Right hindlimb (tissue), 1 donor: Measurements from ENCODE around the gene RBMX.
A peak's percentile ranks its signal among the peaks of the same experiment; 100 is the strongest.
"Not testable (repeated sequence)": the region's sequence is repeated elsewhere in the genome, so short reads cannot be mapped to it uniquely, and the experiment has no call there.

ENCODE experiments used
- DNase-seq: peaks from one replicate; pipeline ENCODE4 v3.0.0-alpha.2; 2018

Gene RBMX

DNA sequence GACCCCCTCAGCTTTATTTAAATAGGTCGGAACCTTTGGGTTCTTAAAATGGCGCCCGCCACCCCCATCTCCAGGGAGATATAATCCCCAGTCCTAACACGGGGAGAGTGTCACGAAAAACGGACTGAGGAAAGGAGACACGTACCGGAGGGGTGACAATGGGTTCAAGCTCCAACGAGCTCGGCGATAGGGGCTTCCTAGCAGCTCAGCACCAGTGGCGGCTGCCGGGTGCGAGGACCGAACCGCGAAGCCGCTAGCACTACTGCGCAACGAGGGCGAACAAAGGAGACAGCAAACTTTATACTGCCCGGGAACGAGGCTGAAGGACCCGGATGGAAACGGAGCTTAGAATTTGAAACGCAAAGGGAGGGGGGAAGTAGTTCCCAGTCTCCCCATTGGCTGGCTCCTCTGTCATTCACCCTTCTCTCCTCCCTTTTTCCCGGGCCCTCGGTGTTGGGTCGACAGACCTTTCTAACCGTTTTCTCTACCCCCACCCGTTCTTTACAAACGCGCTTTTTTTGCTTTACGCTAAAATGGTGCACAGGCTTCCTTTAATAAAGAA is at the start of gene RBMX:
Gene RBMX (minus strand): TSS at position 274 of the 562 bp plus-strand sequence. CDS start 1,298 bp downstream, outside the sequence.
- DNase-seq, result peak; percentile 93

DNA sequence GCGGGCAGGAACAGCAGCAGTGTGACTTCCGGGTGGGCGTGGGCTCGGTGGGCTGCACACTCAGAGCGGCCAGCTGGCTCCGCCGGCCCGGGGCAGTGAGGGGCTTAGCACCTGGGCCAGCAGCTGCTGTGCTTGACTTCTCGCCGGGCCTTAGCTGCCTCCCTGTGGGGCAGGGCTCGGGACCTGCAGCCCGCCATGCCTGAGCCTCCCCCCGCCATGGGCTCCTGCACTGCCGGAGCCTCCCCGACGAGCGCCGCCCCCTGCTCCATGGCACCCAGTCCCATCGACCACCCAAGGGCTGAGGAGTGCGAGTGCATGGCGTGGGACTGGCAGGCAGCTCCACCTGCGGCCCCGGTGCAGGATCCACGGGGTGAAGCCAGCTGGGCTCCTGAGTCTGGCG is 40.9 kb upstream of the RBMX start:
- not testable (repeated sequence) for DNase-seq

DNA sequence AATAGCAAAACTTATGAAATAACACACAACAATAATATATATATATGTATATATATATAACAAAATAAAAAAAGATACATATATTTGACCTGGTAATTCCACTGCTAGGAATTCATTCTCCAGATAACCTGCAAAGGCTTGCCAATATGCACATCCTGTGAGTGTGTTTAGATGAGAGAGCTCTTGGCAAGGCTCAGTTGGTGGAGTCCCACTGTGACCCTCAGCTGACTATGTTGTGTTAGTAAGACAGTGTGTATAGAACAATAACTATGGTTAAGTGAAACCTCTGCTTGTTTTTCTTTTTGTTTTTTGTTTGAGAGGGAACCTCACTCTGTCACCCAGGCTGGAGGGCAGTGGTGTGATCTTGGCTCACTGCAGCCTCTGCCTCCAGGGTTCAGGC is 39.5 kb upstream of the RBMX start:
- DNase-seq, result no peak

DNA sequence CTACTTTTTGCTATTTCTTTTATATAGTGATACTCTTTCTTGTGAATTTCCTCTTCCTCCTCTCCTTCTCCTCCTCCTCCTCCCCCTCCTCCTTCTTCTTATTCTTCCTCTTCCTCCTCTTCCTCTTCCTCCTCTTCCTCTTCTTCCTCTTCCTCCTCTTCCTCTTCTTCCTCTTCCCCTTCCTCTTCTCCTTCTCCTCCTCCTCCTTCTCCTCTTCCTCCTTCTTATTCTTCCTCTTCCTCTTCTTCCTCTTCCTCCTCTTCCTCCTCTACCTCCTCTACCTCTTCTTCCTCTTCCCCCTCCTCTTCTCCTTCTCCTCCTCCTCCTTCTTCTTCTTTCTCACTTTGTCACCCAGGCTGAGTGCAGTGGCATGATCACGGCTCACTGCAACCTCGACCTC is 36.3 kb upstream of the RBMX start:
- no peak for DNase-seq

DNA sequence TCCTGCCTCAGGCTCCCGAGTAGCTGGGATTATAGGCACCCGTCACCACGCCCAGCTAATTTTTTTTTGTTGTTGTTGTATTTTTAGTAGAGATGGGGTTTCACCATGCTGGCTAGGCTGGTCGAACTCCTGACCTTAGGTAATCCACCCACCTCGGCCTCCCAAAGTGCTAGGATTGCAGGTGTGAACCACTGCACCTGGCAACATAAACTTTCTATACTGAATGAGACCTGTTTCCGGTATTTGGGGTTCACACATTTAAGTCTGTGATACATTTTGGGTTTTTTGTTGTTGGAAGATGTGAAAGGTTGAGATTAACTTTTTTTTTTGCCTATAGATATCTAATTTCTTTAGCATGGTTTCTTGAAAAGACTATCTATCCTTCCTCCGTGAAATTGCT is 31.1 kb upstream of the RBMX start:
- DNase-seq, result not testable (repeated sequence)

DNA sequence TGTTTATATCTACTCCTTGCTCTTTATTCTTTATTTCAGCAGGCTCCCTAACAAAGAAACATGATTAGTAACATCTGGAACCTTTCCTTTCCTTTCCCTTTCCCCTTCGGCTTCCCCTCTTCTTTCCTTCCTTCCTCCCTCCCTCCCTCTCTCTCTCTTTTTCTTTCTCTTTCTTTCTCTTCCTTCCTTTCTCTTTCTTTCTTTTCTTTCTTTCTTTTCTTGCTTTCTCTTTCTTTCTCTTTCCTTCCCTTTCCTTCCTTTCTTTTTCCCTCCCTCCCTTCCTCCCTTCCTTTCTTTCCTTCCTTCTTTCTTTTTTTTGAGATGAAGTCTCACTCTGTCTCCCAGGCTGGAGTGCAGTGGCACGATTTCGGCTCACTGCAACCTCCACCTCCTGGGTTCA is 30.7 kb upstream of the RBMX start:
- DNase-seq, result no peak

DNA sequence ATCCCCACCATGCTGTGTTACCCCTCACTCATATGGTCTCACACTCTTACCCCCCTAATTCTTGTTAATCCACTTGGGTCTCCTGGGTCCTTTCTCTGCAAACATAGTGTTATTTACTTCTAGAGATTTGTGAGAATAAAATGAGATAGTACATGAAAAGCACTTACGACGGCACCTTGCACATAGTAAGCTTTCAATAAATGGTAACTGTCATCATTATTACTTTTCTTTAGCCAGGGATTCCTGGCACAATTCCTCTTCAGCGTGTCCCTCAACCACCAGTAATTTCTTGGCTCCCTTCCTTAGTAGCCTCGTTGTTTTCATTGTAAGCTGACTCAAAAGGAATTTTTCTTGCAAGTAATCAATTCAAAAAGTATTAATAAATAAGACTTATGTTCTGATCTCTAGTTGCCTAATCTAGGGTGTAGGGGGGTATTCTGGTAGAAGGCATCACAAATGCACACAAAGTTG is 30.1 kb upstream of the RBMX start:
- no peak for DNase-seq

DNA sequence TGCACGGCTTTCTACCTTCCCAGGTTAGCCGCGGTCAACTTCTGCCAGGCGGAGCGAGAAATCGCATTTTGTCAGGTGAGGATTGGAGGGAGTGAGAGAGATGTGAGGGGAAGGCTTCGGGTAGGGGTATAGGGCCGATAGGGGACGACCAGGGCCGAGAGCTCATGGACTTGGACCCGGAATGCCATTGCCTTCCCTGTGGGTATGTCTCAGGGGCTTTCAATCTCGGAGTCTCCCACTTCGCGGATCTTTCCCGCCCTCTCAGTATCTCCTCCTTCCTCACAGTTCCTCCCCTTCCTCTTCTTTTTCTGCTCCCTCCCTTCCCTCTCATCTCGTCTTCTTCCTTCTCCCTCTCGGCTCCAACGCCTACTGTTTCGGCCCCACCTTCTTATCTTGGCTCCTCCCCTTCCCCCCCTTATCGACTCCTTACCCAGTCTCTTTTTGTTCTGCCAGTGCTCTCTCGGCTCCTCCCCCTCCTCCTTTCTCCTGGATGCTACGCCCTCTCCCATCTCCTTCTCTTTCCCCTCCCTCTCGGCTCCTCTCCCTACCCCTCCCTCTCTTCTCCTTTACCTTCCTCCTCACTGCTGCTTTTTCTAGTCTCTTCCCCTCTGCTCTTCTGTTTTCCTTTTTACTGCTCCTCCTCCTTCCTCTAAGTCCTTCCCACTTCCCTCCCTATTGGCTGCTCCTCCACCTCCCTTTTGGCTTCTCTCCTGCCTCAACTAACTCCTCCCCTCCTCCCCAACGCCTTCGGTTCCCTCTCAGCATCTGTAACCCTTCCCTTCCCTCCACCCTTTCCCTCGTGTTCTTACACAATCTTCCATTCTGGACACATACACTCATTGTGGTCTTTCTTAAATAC is 29.4 kb upstream of the RBMX start:
- DNase-seq, result peak; percentile 90

DNA sequence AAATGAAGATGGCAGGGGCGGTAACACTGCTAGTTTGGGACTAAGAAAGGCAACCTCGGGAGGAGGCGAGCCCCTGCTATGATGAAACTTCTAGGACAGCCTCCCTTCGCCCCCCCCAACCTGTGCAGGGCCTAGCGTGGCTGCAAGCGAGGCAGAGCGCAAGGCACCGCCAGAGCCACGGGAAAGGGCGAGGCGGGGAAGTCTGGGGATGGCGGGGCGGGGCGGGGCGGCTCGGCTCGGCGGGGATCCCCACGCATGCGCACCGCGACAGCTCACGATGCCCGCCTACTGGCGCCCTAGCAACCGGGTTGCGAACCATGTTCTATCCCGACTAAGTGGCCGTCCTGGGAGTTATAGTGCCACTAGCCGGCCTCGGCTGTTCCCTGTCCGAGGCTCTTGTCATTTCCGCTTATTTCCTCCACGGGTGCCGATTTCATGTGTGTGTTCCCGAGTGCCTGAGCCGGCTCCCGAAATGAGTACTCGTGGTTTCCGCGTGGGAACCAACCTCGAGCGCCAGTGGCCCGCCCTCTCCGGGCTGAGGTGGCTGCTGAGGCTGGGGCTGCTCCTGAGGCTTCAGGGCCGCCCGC is 28.7 kb upstream of the RBMX start:
- peak; percentile 88 for DNase-seq

DNA sequence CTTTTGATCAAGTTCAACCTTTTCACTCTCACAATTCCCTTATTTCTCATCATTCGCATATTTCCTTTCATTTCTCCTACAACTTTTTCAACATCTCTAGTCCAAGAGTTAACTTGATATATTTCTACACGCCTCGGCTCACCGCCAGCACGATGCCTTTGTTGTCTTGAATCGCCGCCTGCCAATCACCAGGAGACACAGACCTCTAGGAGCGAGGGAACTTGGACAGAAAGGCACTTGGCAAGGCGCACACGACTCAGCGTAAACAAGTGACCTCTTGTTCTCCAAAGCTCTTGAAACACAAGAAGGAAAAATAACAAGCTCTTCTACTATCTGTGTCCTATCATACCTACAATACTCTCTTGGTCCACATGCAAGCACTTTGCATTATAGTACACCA is 27.1 kb upstream of the RBMX start:
- no peak for DNase-seq

DNA sequence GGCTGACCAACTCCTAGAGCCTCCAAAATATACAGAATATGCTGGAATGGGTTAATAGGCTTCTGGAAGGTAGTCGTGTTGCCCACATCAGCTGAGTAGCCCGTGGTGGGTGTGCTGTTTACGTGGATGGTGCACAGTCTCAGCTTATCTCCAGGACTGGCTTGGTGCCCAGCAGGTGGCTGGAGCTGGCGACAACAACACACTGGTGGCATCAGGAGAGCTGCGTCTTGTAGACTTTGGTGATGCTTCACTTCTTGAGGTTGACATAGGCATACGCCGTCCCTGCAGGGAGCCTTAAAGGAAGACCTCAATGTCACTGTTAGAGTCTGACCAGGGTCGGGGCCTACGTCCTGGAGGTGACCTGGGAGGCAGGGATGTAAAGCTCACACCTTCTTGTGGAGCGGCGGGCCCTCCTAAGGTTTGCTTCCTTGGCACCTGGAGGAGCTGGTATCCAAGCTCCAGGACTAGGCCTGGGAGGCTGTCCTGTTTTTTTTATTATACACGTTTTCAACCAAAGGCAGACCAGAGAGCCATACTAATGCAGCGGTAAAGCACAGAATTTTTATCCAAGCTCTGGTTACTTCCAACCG is 26.5 kb upstream of the RBMX start:
- DNase-seq, result no peak

DNA sequence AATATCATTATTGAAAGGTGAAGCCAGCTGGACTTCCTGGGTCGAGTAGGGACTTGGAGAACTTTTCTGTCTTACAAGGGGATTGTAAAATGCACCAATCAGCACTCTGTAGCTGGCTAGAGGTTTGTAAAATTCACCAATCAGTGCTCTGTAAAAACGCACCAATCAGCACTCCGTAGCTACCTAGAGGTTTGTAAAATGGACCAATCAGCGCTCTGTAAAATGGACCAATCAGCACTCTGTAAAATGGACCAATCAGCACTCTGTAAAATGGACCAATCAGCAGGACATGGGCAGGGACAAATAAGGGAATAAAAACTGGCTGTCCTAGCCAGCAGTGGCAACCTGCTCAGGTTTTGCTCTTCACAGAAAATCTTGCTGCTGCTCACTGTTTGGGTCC is 23.5 kb upstream of the RBMX start:
- DNase-seq, result not testable (repeated sequence)

DNA sequence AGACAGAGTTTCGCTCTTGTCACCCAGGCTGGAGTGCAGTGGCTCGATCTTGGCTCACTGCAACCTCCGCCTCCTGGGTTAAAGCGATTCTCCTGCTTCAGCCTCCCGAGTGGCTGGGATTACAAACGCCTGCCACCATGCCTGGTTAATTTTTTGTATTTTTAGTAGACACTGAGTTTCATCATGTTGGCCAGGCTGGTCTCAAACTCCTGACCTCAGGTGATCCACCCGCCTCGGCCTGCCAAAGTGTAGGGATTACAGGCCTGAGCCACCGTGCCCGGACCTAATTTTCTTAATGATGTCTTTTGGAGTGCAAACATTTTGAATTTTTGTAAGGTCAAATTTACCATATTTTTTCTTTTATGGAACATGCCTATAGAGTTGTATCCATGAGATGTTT is 19.5 kb upstream of the RBMX start:
- not testable (repeated sequence) for DNase-seq

DNA sequence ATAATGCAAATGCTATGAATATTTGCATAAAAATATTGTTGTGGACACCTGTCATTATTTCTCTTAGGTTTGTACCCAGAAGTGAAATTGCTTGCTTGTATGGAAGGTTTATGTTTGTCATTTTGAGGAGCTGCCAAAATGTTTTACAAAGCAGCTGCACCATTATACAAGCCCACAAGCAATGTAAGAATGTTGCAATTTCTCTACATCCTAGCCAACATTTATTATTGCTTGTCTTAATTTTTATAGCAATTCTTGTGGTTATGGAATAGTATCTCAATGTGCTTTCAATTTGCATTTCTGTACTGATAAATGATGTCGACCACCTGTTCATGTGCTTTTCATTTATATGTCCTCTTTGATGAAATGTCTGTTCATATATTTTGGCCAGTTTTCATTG is 18.7 kb upstream of the RBMX start:
- DNase-seq, result no peak

DNA sequence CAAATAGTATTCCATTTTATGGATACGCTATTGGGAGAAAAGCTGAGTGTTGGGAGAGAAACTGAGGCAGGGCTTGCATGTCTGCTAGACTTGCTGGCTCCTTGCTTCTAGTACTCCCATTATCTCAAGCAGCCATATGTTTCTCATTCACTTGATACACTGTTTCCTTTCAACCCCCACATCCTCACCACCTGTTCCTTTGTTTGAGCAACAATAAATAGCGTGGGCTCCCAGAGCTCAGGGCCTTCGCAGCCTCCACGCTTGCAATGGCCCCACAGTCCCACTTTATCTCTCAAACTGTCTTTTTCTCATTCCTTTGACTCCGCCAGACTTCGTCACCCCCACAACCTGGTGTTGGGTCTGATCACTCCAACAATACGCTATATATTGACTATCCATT is 18.2 kb upstream of the RBMX start:
- not testable (repeated sequence) for DNase-seq

DNA sequence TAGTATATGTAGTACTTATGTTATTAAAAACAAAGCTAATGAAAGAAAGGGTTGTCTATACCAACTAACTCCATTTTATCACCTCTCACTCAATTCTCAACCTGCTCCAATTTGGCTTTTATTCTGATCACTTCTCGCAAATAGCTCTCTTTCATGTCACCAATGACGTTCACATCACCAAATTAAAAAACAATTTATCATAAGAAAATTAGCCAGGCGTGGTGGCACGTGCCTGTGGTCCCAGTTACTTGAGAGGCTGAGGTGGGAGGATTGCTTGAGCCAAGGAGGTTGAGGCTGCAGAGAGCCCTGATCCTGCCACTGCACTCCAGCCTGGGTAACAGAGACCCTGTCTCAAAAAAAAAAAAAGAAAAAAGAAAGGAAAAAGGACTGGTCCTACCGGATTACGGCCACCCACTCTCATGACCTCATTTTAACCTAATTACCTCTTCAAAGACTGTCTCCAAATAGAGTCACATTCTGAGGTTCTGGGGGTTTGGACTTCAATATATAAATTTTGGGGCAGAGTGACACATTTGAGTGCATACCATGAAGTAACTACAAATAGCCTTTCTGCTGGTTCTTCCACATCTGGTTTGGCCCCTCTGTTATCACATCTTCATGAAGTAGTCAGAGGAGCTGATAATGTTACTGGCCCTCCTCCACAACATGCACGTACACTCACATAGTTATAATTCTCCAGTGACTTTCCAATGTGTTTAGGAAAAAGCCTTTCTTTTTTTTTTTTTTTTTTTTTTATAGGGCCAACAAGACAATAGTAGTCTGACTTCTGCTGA is 15.8 kb upstream of the RBMX start:
- no peak for DNase-seq

DNA sequence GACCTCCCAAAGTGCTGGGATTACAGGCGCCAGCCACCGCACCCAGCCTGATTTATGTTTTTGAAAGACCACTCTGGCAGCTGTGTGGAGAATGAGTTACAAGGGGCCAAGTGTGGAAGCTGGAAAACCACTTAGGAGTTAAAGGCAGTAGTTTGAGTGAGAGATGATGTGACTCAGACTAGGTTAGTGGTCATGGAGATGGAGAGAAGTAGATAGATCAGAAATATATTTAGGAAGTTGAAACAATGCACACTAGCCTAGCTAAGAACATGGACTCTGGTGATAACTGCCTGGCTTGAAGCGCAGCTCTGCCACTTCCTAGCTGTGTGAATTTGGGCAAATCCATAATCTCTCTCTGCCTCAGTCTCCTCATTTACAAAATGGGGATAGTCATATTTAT is 11.9 kb upstream of the RBMX start:
- no peak for DNase-seq

DNA sequence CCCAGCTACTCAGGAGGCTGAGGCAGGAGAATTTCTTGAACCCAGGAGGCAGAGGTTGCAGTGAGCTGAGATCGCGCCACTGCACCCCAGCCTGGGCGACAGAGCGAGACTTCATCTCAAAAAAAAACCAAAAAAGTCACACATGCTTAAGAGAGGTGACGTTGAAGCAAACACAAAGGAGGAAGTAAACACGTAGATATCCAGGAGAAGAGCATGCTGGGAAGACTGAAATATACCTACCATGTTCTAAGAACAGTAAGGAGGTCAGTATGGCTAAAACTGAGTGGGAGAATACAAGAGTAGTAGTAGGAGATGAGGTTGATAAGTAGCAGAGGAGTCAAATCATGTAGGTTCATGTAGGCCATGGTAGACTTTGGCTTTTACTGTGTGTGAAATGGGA is 10.1 kb upstream of the RBMX start:
- not testable (repeated sequence) for DNase-seq

DNA sequence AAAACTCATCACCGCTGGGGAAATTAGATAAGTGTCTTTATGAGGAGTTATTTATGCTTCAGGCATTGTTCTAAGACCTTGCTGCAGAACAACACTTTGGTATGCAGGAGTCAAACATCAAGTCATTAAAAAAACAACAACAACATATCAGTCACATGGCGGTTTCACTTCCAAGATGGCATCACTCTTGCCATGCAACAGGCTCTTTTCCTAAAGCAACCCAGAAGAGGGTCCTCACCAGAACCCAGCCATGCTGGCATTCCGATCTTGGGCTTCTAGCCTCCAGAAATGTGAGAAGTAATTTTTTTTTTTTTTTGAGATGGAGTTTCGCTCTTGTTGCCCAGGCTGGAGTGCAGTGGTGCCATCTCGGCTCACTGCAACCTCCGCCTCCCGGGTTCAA is 8.7 kb upstream of the RBMX start:
- no peak for DNase-seq

DNA sequence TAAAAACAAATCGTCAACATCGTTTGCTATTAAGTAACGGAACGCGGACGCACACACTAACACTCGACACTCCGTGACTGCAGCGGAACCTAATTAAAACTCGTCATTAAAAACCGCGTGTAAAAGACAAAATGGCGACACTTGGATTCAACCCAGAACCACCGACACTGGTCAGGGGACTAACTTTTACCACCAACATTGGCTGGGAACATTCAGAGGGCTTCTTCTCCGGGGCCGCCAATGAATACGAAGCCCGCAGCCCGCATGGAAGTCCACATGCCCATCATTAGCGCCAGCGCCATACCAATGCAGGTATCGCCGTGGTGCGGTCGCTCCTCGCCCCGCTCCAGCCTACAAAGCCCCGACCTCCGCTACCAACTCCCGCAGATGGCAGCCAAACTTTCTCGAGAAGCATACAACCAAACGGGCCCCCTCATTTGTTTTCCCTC is 498 bp downstream of the RBMX start:
- peak; percentile 46 for DNase-seq

DNA sequence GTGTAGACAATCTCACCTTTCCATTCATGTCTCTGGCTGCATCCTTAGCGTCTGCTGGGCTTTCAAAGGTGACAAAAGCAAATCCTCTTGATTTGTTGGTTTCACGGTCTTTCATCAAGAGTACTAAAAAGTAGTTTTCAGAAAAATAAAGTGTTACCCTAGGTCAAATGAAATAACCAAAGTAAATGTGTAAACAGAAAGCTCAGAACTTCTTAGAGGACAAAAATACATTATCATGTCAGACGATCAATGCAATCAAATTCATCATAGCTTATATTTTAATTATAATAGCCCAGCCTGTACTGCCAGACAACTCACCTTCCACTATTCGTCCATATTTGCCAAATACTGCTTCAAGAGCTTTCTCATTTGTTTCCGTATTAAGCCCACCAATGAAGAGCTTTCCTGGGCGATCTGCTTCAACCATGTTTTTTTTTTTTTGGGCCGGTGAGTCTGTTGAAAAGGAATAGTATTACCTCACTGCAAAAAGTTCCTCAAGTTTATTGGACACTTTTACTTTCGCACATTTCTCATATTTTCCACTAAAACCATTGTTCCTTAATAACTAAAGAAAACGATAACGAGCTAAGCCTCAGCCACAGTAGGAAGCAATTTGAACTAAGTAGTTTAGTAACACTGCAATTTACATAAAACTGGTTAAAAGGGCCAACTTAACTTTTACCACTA is 1.4 kb downstream of the RBMX start:
- no peak for DNase-seq

DNA sequence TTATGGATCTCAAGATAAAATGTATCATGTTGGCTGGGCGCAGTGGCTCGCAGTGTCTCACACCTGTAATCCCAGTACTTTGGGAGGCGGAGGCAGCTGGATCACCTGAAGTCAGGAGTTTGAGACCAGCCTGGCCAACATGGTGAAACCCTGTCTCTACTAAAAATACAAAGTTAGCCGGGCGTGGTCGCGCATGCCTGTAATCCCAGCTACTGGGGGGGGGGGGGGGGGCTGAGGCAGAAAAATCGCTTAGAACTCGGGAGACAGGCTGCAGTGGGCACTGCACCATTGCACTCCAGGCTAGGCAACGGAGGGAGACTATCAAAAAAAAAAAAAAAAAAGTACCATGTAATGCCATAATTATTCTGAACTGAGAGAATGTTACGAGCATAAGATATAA is 2.1 kb downstream of the RBMX start:
- no peak for DNase-seq
